Fibroblast of villous mesenchyme (primary cell): ENCODE data around the gene PM20D2. TPM values are rescaled to one million over a fixed set of nuclear protein-coding genes. Genes with fewer than 3 reads are reported as not detected.

Source experiments
- DNase-seq: peaks from one replicate; pipeline ENCODE4 v3.0.0-alpha.2; 2010; ENCODE audit warnings: low read depth
- H3K4me3 ChIP-seq: 2 replicates; pipeline ENCODE4 v1.5.1; 2011; ENCODE audit warnings: low read depth, mild to moderate bottlenecking, low read length
- CTCF ChIP-seq: IDR thresholded peaks from 2 replicates; pipeline ENCODE4 v1.5.1; 2012; ENCODE audit warnings: low read depth, mild to moderate bottlenecking, low read length; ENCODE audit not compliant: insufficient read depth
- total RNA-seq: library from RNA; depleted of rRNA; stranded (reverse); fragments of >200 nt; gene quantifications from 2 replicates; pipeline ENCODE4 v1.2.3, GENCODE V29; 2012

PM20D2 gene
- total RNA-seq, 1 donor: 13.8 TPM

DNA sequence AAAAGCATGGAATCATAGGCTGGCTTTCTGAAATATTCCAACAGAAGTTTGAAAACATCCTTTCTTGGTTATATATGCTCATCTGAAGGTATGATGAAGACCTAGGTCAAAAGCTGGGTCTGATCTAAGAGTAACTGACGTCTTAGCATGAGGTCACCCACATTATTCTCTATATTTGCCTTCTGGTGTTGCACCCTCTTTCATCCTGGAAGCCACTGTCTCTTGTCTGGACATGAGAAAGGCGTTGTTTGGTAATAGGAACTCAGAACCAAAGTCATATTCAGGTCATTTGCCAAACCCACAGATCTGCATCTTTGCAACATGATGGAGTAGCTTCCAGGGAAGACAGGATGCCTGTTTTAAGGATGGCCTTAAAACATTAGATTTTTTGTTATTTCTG, 53.7 kb downstream of the PM20D2 start:
- no peak for TF ChIP-seq CTCF
- H3K4me3 ChIP-seq: no peak overlapping the region
- DNase-seq: no peak

- DNase-seq: no peak
These were observed 54.9 kb downstream of the PM20D2 start for GRCh38 chr6:89200706-89201215.

DNA sequence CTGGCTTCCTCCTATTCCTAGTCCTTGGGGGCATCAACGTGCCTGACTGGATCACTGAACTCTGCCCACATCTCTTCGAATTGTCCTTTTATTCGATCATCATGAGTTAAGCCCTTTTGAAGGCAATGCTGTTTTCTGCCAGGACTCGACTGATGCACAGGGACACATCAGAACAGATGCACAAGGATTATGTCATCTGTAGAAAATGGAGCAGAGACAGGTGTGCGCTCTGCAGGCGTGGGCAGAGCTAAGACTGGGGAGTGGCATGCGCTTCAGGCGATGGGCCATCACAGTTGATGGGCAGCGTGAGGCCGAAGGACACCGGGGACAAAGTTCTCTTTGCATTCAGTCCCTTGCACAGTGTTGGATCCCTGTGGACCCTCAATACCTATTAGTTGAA, 58.2 kb downstream of the PM20D2 start:
- no peak for TF ChIP-seq CTCF
- H3K4me3 ChIP-seq: no peak overlapping the region
- DNase-seq: no peak

More at GRCh38 chr6:89200706-89201215, 54.9 kb downstream of the PM20D2 start:
- H3K4me3 ChIP-seq: no peak overlapping the region
- TF ChIP-seq CTCF: no peak

DNA sequence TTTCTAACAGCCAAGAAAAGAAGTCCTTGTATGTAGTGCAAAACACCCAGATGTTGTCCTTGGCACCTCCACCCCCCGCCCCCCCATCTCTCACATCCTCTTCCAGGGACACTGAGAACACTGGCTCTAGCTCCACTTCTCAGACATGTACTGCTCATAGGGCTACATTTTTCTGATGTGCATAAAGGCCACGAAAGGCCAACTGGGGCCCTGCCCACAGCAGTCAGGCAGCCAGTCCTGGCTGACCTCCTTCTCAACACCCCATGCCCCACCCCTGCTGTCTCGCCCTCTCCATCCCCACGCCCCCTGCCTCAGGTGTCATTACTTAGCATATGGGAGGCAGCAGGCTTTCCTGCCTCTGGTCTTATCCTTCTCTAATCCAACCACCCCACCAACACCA, 60.0 kb downstream of the PM20D2 start:
- TF ChIP-seq CTCF: no peak
- H3K4me3 ChIP-seq: no peak overlapping the region
- DNase-seq: no peak

DNA sequence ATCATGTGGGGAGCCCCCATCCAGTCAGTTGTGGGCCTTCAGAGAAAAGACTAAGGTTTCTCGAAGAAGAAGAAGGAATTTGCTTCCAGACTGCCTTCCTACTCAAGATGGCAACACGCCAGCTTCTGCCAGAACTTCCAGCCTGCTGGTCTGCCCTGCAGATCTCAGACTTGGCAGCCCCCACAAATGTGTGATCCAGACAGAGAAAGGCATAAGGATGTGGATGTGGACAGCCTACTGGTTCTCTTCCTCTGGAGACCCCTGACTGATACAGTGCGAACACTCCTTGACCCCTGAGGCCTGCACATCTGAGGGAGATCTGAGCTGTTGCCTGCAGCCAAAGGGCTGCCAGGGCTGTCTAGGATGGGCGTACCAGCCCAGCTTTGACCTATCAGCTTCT, 62.7 kb downstream of the PM20D2 start:
- no peak for TF ChIP-seq CTCF
- no peak for DNase-seq
- H3K4me3 ChIP-seq: no peak overlapping the region

DNA sequence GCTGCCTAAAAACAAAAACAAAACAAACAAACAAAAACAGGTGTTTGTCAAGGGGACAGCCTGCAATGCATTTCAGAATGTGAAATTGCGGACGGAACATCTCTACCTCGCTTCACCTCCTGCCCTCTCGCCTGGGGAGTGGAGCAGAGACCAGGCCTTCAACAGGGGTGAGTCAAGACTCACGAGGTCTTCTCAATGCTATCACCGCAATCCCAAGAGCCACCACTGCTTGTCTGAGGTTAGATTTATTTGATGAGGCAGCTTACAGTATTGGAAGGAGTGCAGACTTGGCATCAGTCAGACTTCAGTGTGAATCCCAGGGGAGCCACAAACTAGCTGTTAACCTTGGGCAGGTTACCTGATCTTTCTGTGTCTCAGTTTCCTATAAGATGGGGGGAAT, 63.6 kb downstream of the PM20D2 start:
- H3K4me3 ChIP-seq: no peak overlapping the region
- no peak for TF ChIP-seq CTCF
- no peak for DNase-seq

GRCh38 chr6:89212472-89212871, 66.6 kb downstream of the PM20D2 start:
- no peak for TF ChIP-seq CTCF
- no peak for DNase-seq
- no peak overlapping the region for H3K4me3 ChIP-seq
